Stromal cell of bone marrow (primary cell): ENCODE results near the gene RPS27.
"Not testable (repeated sequence)": the region's sequence is repeated elsewhere in the genome, so short reads cannot be mapped to it uniquely, and the experiment has no call there.

ENCODE experiments used
- DNase-seq: peaks from one replicate; pipeline ENCODE4 v3.0.0-alpha.2; 2012; ENCODE audit warnings: low read depth

The RPS27 gene

DNA sequence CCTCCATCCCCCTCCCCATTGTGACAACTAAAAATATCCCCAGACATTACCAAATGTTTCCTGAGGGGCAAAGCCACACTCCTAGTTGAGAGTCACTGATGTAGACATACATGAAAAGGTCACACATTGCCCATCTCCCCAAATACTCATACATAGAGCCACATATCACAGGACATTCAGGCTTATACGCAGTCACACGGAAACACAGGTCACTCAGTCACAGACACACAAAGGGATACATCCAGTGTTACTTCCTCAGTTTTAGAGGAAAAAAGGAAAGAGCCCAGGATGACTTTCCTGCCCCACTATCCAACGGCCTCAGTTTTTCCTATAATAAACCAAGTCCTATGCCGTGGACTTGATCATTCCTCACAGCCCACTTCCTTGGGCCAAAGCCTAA lies 29.1 kb upstream of the RPS27 start:
- DNase-seq, result no peak

DNA sequence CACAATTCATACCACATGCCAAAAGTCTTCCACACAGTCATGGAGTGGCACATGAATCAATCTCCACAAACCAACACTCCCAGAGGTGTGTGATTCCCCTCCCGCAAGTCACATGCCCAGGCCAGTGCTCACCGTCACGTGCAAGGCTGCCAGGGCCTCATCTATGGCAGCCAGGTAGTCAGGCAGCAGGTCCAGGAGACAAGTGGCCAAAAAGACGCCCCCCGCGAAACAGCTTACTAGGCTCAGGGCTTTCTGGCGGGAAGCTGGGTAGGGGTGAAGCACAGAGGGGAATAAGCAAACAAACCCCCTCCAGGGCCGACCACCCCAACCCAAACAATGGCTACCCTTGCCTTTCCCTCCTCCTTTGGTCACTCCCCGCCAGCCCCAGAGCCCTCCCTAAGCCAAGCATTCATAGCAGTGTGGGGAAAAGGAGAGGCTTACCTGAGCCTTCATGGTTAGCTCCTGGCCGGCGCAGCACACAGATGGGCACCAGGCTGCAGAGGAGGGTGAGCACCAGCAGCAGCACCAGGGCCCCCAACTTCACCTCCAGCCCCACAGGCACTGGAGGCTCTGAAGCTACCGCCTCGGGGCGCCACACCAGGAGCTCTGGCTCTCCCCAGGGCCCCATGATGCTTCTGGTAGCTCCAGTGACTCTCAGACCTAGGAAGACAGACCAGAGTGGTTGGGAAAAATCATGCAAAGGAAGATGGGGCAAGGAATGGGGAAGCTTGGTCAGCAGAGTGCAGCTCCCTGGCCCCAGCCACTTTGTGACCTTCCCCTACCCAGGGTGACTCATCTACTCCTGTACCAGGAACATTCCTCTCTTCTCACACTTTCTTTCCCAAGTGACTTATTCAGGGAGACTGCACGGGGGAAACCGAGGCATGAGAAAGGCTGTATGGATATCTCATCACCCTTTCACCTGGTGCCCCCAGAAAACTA lies 28.2 kb upstream of the RPS27 start:
- DNase-seq, result no peak

DNA sequence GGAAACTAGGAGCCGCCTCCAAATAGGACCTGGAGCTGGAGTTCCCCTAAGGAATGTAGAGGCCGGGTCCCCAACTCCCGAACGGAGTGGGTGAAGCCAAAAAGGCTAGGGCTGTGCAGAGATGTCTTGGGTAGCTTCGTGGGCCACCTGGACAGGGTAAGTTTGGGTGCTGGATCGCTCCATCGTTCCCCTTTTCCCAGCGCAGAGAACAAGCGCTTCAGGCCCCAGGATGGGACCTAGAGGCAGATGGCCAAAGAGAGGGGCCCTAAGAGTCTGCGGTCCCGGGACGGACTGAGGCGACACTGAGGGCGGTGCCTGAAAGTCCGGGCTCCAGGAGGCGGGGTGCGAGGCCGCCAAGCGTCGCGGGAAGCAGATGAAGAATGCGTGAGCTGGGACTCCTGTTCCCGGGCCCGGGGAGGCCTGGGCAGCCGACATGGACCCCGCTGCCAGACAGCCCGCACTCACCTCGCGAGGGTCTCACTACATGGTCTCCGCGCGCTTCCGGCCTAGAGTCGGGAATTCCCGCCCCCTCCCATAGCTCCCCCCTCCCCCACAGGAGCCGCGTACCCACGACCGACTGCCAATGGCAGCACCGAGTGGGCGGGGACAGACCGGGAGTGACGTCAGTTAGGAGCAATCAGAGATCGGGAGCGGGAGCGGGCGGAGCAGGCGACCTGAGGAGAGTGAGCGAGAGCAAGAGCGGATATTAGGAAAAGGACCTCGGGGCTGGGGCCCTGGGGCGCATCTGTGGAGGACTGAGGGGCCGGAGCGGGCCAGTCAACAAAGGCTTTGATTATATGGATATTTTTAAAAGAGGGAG lies 27.3 kb upstream of the RPS27 start, which contains the start of gene SLC39A1:
SLC39A1 (minus strand) TSS at position 508 of the 820 bp plus-strand sequence. CDS start 822 bp downstream, outside the sequence.
- peak; percentile 93 for DNase-seq

DNA sequence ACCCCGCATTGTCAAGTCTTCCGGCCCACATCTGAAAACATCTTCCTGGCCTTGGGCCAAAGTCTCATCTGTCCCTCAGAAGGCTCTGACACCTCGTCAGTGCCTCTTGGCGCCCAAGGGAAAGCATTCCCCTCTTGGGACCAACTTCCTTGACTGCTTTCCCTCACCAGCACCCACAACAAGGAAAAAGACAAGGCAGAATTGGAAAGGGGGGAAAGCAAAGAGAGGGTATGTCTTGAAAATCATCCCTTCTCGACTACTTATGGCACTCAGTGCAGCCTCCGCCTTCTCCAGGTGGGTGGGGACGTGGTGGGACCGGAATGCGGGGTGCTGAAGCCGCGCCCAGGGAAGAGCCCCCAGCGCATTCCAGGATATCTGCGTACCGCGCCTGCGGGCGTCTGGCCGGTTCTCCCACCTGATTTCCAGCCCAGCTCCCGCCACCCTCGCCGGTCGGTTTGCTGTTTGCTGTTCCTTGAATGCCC lies 26.7 kb upstream of the RPS27 start:
- DNase-seq, result no peak

DNA sequence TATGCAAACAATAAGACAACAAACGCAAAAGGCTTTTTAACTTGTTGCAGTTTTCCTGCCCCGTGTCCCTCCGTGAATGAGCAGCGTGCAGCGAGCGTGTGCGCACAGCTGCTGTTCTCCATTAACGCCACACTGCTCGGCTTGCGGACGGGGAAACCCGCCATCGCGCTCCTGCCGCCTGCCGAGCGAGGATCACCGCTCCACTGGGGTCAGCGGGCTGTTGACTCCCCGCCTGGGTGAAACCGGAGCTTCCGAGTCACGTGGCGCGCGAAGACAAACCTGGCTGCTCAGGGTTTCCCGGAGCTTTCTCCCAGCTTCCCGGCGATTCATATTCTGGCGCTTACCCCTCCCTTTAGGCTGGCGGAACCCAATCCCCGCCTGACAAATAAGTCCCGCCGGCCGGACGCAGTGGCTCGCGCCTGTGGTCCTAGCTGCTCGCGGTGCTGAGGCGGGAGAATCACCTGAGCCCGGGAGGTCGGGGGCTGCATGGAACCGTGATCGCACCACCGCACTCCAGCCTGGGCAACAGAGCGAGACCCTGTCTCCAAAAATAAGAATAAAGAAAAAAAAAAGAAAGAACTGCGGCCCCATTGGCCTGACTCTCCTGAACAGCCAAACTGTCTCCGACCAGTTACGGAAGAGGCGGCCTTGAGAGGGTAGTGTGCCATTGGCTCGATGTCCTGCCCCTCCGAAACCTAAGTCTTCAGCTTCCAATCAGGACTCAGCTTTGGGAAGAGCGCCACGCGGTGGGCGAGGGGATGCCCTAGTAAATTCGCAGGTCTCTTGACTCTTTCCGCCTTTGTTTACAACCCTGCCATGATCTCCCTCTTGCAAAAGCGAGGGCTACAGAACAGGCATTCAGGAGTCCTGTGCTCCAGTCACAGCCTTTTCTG lies 23.2 kb upstream of the RPS27 start, which contains the start of gene CREB3L4:
CREB3L4 (plus strand) TSS at position 796 of the 893 bp plus-strand sequence. CDS start 624 bp downstream, outside the sequence.
- peak; percentile 98 for DNase-seq

DNA sequence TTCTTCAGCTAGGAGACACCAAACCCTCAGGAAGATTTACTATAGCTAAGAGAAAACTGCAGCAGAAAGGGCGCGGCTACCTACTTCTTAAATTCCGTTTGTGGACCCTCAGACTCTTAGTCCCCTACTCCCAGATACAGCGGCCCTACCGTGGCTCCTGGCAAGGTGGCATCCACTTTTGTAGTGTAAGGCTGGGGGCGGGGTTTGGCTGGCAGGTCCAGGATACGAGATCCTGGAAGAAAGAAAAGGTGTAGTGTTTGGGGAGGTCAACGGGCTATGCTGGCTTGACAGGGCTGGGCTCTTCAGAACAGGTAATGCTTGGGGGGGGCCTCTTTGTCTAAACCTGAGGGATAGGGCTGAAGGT lies 22.6 kb upstream of the RPS27 start:
- DNase-seq, result no peak

DNA sequence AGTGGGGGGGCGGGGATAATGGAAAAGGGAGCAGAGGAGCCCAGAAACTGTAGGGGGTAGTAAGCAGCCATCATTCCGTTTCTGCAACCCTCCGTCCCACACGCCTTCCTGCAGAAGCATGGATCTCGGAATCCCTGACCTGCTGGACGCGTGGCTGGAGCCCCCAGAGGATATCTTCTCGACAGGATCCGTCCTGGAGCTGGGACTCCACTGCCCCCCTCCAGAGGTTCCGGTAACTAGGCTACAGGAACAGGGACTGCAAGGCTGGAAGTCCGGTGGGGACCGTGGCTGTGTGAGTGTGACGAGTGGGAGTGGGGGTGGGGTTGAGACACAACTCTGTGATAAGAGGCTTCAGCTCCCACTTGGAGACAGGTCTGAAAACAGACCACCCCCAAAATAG lies 22.2 kb upstream of the RPS27 start:
- DNase-seq, result no peak

DNA sequence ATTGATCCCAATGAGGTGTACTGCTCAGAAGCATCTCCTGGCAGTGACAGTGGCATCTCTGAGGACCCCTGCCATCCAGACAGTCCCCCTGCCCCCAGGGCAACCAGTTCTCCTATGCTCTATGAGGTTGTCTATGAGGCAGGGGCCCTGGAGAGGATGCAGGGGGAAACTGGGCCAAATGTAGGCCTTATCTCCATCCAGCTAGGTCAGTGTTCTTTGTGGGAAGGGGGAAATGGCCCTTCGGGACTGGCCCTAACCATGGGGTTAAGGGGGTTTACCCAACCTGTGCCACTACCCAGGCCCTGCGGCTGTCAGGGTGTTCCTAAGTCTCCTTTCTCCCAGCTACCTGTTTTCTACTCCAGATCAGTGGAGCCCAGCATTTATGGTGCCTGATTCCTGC lies 21.6 kb upstream of the RPS27 start:
- no peak for DNase-seq

DNA sequence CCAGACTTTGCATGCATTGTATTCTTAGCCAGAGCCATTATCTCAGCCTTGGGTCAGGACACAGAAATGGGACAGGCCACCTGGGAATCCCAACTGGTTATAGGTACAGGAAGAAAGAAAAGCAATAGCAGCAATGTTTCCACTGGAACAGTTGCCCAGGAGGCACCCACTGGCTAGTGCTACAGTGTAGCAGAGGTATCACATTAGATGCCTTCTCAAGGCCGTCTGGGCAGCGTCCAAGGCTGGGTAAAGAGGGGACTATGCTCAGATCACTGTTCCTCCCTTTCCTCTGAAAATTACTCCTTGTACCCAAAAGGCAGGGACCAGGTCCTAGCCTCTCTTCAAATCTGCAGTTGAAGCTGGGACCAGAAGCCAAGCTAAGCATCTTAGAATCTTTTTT lies 20.2 kb upstream of the RPS27 start:
- DNase-seq, result no peak

DNA sequence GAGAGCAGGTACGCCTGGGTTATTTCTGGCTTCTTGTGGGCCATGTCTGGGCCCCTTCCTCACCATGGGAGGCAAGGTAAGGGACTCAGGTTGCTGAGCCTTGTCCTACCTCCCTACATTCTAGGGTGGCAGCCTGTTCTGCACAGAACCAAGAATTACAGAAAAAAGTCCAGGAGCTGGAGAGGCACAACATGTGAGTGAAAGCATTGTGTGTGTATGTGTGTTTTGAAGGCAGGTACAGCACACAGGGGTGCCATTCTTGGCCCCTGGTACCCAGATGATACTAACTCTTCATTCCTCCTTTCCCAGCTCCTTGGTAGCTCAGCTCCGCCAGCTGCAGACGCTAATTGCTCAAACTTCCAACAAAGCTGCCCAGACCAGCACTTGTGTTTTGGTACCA lies 17.5 kb upstream of the RPS27 start:
- DNase-seq, result no peak

DNA sequence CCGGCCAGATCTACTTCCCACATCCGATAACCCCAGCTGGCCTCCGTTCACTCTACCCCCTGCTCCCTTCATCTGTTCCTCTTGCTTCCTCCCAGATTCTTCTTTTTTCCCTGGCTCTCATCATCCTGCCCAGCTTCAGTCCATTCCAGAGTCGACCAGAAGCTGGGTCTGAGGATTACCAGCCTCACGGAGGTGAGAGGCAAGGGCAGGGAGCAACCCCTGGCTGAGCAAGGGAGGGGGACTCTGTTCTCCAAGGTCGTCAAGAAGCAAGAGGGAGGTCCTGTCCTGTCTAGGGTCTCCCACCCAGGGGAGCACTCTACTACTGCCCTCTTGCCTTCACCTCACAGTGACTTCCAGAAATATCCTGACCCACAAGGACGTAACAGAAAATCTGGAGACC lies 17.0 kb upstream of the RPS27 start:
- DNase-seq, result no peak

DNA sequence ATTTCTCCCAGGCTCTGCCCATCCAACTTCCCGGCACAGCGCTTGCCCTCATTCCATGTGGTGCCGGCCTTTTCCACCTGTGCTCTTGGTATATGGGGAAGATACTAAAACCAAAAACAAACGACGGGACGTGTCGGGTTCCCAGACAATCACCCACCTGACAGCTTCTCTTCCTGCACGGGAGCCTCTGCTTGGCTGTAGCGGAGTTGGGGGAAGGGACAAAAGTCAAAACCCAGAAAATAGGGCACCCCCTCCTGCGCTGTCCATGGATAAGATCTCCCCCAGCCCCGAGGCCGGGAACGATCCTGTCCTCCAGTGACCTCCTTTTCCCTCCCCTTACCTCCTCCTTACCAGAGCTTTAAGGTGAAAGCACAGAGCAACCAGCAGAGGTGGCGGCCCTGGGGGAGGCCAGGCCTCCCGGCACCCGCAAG lies 13.7 kb upstream of the RPS27 start:
- no peak for DNase-seq

DNA sequence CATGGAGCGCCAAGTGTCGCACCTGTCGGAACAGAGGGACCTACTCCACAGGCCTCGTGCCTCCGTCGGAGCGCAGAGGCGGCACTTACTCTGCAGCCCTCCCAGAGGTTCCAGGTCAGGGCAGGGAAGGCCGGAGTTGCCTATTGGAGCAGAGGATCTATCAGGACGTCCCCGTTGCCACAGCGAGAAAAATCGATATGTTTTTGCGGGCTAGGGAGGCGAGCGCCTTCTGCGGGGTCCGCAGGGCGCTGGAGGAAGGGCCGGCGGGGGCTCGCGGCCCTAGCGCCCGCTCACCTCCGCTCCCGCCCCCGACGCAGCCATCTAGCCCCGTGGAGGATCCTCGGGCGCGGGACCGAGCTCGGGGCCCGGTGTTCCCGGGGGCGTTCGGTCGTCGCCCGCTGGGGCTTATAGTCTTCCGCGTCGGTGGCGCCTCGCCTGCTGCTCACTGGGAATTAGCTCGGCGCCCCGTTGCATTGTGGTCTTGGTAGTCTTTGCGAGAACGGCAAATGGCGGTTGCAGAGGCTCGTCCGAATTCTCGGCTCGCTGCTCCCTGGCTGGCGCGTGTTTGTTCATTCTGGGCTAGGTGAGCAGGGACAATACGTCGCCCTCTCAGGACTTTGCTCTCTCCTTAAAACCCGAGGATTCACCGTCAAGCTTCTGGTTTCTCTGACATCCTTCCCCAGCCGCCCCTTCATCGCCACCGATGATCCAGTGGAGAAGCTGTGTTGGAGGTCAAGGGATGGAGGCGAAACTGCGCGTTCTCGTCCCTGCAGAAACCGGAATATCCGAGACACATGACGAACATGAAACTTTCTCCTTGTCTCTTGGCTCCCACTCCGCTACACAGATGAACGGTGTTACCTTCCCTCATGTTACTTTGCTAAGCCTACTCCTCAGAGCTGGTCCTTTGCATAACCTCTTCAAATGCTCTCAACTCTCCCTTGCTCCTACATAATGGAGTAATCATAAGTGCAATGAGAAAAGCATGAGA lies 13.0 kb upstream of the RPS27 start, which contains the start of gene JTB:
JTB (minus strand) TSS at position 425 of the 991 bp plus-strand sequence; CDS start at position 3, 422 bp downstream.
- DNase-seq, result peak; percentile 74

DNA sequence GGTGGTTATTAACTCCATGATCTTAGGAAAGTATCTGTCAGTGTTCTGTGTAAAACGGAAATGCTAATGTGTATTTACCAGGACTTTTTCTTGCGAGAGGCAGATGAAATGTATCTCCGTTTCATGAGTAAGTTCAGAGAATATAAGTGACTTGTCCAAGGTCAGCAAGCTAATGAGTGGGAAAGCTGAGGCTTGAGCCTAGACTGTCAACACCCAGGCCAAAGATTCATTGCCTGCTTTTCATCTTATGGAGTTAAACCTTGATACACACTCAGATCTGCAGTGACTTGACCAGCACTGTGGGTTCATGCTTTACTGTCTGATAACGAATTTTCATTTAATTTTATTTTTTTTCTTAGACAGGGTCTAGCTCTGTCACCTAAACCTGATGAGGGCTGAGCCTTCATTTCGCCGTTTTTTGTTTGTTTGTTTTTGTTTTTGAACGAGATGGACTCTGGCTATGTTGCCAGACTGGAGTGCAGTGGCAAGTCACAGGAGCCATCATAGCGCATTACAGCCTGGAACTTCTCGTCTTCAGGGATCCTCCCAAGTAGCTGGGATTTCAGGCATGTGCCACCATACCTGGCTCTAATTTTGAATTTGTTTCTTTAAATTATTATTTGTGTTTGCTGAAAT lies 12.2 kb upstream of the RPS27 start:
- no peak for DNase-seq

DNA sequence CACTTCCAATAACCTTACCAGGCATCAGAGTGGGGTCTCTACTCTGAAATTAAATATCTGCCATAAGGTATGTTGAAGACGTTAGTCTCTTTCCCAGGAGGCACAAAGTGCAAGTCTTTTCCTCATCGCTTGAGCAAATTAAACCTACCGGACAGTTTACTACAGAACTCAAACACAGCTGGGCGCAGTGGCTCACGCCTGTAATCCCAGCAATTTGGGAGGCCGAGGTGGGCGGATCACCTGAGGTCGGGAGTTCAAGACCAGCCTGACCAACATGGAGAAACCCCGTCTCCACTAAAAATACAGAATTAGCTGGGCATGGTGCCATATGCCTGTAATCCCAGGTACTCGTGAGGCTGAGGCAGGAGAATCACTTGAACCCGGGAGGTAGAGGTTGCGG lies 11.5 kb upstream of the RPS27 start:
- DNase-seq, result not testable (repeated sequence)

DNA sequence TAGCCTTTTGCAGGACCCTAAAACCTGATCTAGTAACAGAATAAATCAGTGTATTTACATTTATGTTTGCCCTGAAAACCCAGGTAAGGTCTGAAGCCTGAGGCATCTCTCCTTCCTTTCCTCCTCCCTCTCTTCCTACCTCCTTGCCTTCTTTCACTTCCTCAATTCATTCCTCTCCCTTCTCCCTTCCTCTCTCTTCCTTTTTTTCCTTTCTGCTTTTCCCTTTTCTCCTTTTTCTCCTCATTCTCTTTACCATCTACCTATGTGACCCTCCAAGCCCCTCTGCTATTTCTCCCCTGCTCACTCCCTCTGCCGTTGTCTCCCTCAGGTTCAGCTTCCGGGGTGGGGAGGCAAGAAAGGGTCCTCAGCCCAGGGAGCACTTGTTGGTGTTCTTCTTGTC lies 8.8 kb upstream of the RPS27 start:
- not testable (repeated sequence) for DNase-seq

DNA sequence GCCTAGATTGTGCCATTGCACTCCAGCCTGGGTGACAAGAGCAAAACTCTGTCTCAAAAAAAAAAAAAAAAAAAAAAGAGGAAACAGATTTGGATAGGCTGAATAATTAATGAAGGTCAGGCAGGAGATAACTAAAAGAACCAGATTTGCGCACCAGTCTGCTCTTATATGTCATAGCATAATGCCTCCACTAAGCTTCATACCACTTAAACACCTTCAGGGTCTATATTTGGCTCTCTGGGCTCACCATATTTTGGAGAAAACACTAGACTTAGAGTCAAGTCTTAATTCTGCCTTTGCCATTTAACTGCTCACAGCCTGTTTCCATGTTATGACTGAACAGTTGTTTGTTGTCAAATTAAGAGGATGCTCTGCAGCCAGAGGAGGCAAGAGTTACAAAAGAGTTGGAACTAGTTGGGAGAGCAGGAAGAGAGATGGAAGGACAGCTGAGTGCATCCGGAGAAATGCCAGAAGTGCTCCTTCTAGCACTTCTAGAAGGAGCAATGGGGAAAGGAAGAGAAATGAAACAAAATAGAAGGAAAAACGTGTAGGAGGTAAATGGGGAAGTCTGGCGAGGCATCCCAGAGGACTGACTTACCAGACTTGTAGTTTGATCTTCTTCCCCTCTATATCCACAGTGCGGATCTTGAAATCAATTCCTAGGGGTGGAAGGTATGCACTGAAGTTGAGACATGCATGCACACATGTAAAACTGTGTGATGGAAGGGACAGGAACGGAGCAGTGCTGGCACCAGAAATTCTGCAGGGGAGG lies 6.3 kb upstream of the RPS27 start:
- no peak for DNase-seq

DNA sequence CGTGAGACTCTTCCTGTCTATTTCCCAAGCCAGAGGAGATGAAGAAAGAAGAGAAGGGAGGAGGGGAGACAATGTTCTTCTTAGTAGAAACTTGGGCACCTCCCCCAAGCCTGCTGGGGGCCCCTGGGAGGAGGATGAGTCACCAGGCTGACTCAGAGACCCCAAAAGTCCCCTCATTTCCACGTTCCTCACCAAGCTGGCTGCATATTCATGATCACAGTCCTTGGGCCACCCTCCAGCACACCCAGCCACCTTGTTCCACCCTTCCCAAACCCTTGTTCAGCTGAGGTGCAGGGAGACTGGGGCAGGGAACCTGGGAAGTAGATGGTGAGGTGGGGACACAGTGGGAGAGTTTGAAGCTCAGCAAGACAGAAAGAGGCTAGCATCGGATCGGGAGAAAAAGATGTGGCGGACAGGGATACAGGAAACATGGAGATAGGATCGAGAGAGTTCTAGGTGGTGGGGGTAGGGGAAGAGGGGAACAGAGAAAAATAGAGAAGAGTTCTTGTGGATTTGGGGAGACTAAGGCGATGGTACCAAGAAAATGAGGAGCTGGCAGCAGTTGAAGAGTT lies 5.1 kb upstream of the RPS27 start:
- DNase-seq, result peak; percentile 73
